Astrocyte of the spinal cord (primary cell): Measurements from ENCODE around the gene SETD1A.

Experiments used
- DNase-seq: peaks from one replicate; pipeline ENCODE4 v3.0.0; 2011; ENCODE audit warnings: low read depth, low spot score
- H3K4me3 ChIP-seq: 2 replicates; pipeline ENCODE4 v1.5.1; 2011; ENCODE audit warnings: low read depth, mild to moderate bottlenecking, low read length, moderate library complexity
- CTCF ChIP-seq: IDR thresholded peaks from 2 replicates; pipeline ENCODE4 v1.5.1; 2012; ENCODE audit warnings: low read depth, mild to moderate bottlenecking, low read length, inconsistent platforms
- in situ Hi-C: cut with HindIII; loops from 2 replicates; pipeline ENCODE4 v1.10.0; 2017; ENCODE audit warnings: low sequenced_read_pairs

The SETD1A gene

GRCh38 chr16:31002862-31003341, 45.3 kb downstream of the SETD1A start:
- in situ Hi-C loops, result no loop called here
- TF ChIP-seq CTCF, result no peak

GRCh38 chr16:31003744-31004143, 46.2 kb downstream of the SETD1A start:
- in situ Hi-C loops, result no loop called here
- no peak for DNase-seq
- H3K4me3 ChIP-seq, result no peak overlapping the region
- TF ChIP-seq CTCF, result no peak

More at GRCh38 chr16:31002862-31003341, 45.3 kb downstream of the SETD1A start:
- DNase-seq, result no peak
- no peak overlapping the region for H3K4me3 ChIP-seq

GRCh38 chr16:31004658-31005057, 47.1 kb downstream of the SETD1A start:
- in situ Hi-C loops, result no loop called here
- H3K4me3 ChIP-seq, result no peak overlapping the region
- no peak for DNase-seq
- TF ChIP-seq CTCF, result no peak

- no peak for DNase-seq
- in situ Hi-C loops, result no loop called here
- no peak for TF ChIP-seq CTCF
- no peak overlapping the region for H3K4me3 ChIP-seq
These were observed 48.0 kb downstream of the SETD1A start for GRCh38 chr16:31005350-31006085.

GRCh38 chr16:31006086-31006385, 48.5 kb downstream of the SETD1A start:
- no peak for TF ChIP-seq CTCF
- H3K4me3 ChIP-seq, result no peak overlapping the region
- in situ Hi-C loops, result no loop called here
- no peak for DNase-seq

- in situ Hi-C loops, result no loop called here
- TF ChIP-seq CTCF, result no peak
- no peak for DNase-seq
- H3K4me3 ChIP-seq, result no peak overlapping the region
These were observed 49.0 kb downstream of the SETD1A start for GRCh38 chr16:31006589-31006988.
